Pericardium fibroblast (primary cell): ENCODE data around the gene XYLT2. TPM values are rescaled to one million over a fixed set of nuclear protein-coding genes. Genes with fewer than 3 reads are reported as not detected.

Experiments
- total RNA-seq: library from RNA; depleted of rRNA; stranded (reverse); fragments of >200 nt; gene quantifications from 2 replicates; pipeline ENCODE4 v1.2.3, GENCODE V29; 2015

Gene XYLT2
- 28.8 and 32.2 TPM in 2 replicates for total RNA-seq

DNA sequence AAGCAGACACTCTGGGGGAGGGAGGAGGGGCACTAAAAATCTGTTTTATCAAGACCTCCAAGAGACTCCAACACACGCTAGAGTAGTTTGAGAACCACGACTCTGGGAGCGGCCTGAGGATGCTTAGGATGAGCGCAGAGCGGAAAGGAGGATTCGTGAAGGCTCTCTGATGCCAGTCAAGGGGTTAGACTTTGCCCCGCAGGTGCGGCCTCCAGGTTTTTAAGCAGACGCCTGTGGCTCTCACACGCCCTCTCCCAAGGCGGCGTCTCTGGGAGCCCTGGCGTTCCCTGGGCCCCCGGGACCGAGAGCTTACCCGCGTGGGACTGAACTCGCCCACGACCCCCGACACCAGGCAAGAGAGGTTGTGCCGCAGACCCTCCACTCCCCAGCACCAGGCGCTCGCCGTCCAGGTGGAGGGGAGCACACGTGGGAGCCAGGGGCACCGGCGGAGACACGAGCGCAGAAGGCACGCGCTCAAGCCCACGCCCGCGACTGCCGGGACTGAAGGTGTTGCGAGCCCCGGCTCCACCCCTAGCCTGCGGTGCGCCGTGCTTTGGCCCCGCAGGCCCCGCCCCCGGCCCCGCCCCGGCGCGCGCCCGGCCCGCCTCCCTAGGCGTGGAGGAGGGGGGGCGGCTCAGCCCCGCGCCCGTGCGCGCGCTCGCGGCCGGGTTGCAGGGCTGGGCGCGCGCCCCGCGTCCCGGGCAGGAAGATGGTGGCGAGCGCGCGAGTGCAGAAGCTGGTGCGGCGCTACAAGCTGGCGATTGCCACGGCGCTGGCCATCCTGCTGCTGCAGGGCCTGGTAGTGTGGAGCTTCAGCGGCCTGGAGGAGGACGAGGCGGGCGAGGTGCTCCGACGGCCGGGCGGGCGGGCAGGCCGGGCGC is at the start of gene XYLT2:
Gene XYLT2 (plus strand): TSS at position 695 of the 881 bp plus-strand sequence. CDS start 15 bp downstream, at position 710.

GRCh38 chr17:50372758-50373556 is 27.0 kb downstream of the XYLT2 start, which contains the start of the genes EME1 and MRPL27:
TSS of gene EME1 (plus strand) at chr17:50373229. CDS start at chr17:50375209, 1,980 bp downstream.
TSS of gene MRPL27 (minus strand) at chr17:50373184. CDS start at chr17:50373170, 14 bp downstream.

GRCh38 chr17:50397111-50397918 is 51.4 kb downstream of the XYLT2 start, which contains the start of gene LRRC59:
TSS of gene LRRC59 (minus strand) at chr17:50397523. CDS start at chr17:50397317, 206 bp downstream.

Other genes starting within 250 kb of the XYLT2 start
- gene SAMD14, start 216.0 kb upstream of the XYLT2 start, total RNA-seq = 1.4 and 3.2 TPM in 2 replicates
- gene PPP1R9B, start 195.4 kb upstream of the XYLT2 start, total RNA-seq = 39.2 and 46.4 TPM in 2 replicates
- 0.26 and 0.47 TPM in 2 replicates for gene SGCA, start 180.1 kb upstream of the XYLT2 start, total RNA-seq
- gene COL1A1, start 144.5 kb upstream of the XYLT2 start, total RNA-seq = 5,508 and 7,896 TPM in 2 replicates
- gene TMEM92, start 71.7 kb upstream of the XYLT2 start, total RNA-seq = 0.09 TPM in 1 of 2 replicates, not detected in the other
- 46.5 and 59.5 TPM in 2 replicates for gene MRPL27, start 27.1 kb downstream of the XYLT2 start, total RNA-seq
- 0.35 and 3.4 TPM in 2 replicates for gene EME1, start 27.1 kb downstream of the XYLT2 start, total RNA-seq
- gene LRRC59, start 51.4 kb downstream of the XYLT2 start, total RNA-seq = 84.1 and 150 TPM in 2 replicates
- gene ACSF2, start 80.1 kb downstream of the XYLT2 start, total RNA-seq = 26.7 and 40.0 TPM in 2 replicates
- not detected in 2 replicates for gene CHAD, start 122.8 kb downstream of the XYLT2 start, total RNA-seq
- 13.7 and 21.5 TPM in 2 replicates for gene RSAD1, start 132.7 kb downstream of the XYLT2 start, total RNA-seq
- gene MYCBPAP, start 162.3 kb downstream of the XYLT2 start, total RNA-seq = 0.09 and 0.23 TPM in 2 replicates
- 0.23 and 0.51 TPM in 2 replicates for gene EPN3, start 186.6 kb downstream of the XYLT2 start, total RNA-seq
- gene SPATA20, start 201.0 kb downstream of the XYLT2 start, total RNA-seq = 71.4 and 89.9 TPM in 2 replicates
- gene CACNA1G, start 214.6 kb downstream of the XYLT2 start, total RNA-seq = 0.60 and 0.82 TPM in 2 replicates